Effector memory CD4-positive, alpha-beta T cell (primary cell): ENCODE results near the gene UBC.

Source experiments
- DNase-seq, 3 donors: peaks; one replicate each; pipeline ENCODE4 v3.0.0-alpha.2; 2020
- H3K27ac ChIP-seq: 2 replicates; pipeline ENCODE4 v1.7.0; 2013; ENCODE audit warnings: mild to moderate bottlenecking, low read length, moderate library complexity; ENCODE audit not compliant: insufficient read depth, poor library complexity, severe bottlenecking
- H3K27me3 ChIP-seq: replicated peaks from 2 replicates; pipeline ENCODE4 v1.7.0; 2013; ENCODE audit warnings: mild to moderate bottlenecking, low read length; ENCODE audit not compliant: insufficient read depth, control insufficient read depth, poor library complexity, severe bottlenecking
- H3K36me3 ChIP-seq: 2 replicates; pipeline ENCODE4 v1.7.0; 2013; ENCODE audit warnings: mild to moderate bottlenecking, low read length, moderate library complexity; ENCODE audit not compliant: control insufficient read depth, insufficient read depth
- H3K4me1 ChIP-seq: 2 replicates; pipeline ENCODE4 v1.7.0; 2013; ENCODE audit warnings: low read length, mild to moderate bottlenecking; ENCODE audit not compliant: control insufficient read depth, insufficient read depth, poor library complexity, severe bottlenecking
- H3K4me3 ChIP-seq: 2 replicates; pipeline ENCODE4 v1.7.0; 2013; ENCODE audit warnings: low read length, low read depth, mild to moderate bottlenecking; ENCODE audit not compliant: insufficient read depth, poor library complexity, severe bottlenecking
- H3K9me3 ChIP-seq: 2 replicates; pipeline ENCODE4 v1.7.0; 2013; ENCODE audit warnings: mild to moderate bottlenecking, low read length, moderate library complexity; ENCODE audit not compliant: control insufficient read depth
- total RNA-seq, 3 donors: gene quantifications; one replicate each; lab custom pipeline; 2026; lab: John Stamatoyannopoulos, UW

The UBC gene
- total RNA-seq: 1,769 to 2,037 (median 2,024) reads per million in 3 donors

DNA sequence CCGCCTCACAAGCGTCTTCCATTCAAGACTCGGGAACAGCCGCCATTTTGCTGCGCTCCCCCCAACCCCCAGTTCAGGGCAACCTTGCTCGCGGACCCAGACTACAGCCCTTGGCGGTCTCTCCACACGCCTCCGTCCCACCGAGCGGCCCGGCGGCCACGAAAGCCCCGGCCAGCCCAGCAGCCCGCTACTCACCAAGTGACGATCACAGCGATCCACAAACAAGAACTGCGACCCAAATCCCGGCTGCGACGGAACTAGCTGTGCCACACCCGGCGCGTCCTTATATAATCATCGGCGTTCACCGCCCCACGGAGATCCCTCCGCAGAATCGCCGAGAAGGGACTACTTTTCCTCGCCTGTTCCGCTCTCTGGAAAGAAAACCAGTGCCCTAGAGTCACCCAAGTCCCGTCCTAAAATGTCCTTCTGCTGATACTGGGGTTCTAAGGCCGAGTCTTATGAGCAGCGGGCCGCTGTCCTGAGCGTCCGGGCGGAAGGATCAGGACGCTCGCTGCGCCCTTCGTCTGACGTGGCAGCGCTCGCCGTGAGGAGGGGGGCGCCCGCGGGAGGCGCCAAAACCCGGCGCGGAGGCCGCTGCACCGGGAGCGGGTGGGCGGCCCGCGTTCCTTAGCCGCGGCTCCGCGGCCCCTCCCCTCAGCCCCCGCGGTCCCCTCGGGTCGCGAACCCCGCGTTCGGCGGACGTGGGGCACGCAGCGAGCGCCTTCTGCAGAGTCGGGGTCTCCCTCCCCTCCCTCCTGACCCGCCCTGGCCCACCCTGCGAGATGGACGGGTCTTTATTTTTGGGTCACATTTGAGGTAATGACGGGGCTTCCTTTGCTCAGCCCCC is at the start of gene UBC:
Gene UBC, minus strand, starts transcription at position 259 of the 847 bp plus-strand sequence. CDS start 879 bp downstream, outside the sequence.
- H3K4me1 ChIP-seq: peaks cover 58% of the 10 kb centered on the region
- H3K27me3 ChIP-seq: no peaks in the 10 kb centered on the region
- H3K9me3 ChIP-seq: no peaks in the 10 kb centered on the region
- H3K4me3 ChIP-seq: peak within 1 kb of the TSS; percentile 99
- DNase-seq: peak; percentile 81 to 89 (median 87)
- peak within 1 kb of the TSS; percentile 98 for H3K27ac ChIP-seq
- peaks cover 16% of the 10 kb centered on the region for H3K36me3 ChIP-seq

DNA sequence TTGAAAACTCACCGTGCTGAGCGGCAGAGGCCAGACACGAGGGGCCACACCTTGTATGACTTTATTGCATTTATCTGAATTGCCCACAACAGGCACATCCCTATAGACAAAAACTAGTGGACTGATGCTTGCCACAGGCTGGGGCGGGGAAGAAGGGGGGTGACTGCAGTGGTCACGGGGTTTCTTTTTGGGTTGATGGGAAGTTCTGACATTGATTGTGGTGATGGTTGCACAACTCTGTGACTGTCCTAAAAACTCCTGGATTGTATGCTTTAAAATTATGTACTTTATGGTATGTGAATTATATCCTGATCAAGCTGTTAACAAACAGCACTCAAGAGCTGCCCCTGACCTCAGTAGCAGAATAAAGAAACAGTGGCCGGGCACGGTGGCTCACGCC is 48.8 kb upstream of the UBC start:
- H3K4me1 ChIP-seq: no peaks in the 10 kb centered on the region
- no peak for DNase-seq
- H3K4me3 ChIP-seq: no peak overlapping the region
- no peak overlapping the region for H3K27ac ChIP-seq
- H3K27me3 ChIP-seq: no peaks in the 10 kb centered on the region
- peaks cover 50% of the 10 kb centered on the region for H3K36me3 ChIP-seq
- H3K9me3 ChIP-seq: no peaks in the 10 kb centered on the region

DNA sequence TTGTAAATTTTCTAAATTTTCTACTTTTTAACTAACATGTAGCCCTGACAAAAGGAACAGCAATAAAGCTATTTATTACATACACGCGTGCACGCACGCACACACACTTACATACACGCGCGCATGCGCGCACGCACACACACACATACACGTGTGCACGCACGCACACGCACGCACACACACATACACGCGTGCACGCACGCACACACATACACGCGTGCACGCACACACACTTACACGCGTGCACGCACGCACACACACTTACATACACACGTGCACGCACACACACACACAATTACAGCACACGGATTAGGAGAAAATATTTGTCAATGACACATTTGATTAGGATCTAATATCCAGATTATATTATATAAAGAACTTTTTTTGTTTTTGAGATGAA is 46.6 kb upstream of the UBC start:
- H3K4me1 ChIP-seq: no peaks in the 10 kb centered on the region
- H3K4me3 ChIP-seq: no peak overlapping the region
- peaks cover 54% of the 10 kb centered on the region for H3K36me3 ChIP-seq
- no peak overlapping the region for H3K27ac ChIP-seq
- DNase-seq: no peak
- no peaks in the 10 kb centered on the region for H3K27me3 ChIP-seq
- no peaks in the 10 kb centered on the region for H3K9me3 ChIP-seq

DNA sequence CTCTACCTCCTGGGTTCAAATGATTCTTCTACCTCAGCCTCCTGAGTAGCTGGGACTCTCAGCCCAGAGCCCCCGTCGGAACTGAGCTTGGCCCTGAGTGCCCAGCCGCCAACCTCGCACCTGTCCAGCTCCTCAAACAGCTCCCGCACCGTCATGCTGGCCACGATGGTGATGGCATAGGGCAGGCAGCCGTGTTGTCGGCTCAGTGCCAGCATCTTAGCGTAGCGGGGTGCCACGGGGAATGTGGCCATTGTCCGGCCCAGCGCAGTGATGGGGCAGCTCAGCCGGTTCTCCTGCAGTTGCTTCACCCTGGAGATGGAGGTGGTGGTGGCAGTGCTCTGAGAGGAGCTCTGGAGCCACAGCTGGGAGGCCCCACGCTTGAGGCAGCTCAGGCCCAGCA is 42.1 kb upstream of the UBC start:
- H3K4me1 ChIP-seq: no peaks in the 10 kb centered on the region
- peaks cover 49% of the 10 kb centered on the region for H3K36me3 ChIP-seq
- no peaks in the 10 kb centered on the region for H3K27me3 ChIP-seq
- no peak overlapping the region for H3K4me3 ChIP-seq
- H3K9me3 ChIP-seq: no peaks in the 10 kb centered on the region
- H3K27ac ChIP-seq: no peak overlapping the region
- DNase-seq: no peak

DNA sequence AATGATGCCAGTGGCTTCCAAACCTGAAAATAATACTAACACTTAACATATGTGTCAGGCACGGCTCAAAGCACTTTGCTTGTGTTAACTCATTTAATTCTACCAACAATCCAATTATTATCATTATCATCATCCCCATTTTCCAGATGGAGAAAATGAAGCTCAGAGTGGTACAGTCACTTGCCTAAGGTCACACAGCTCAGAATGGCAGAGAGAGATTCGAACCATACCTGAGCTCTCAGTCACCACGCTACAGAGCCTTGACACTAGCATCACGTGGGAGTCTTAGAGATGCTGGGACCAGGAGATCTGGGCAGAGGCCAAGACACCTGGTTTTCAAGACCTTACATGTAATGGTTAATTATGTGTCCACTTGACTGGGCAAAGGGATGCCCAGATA is 40.3 kb upstream of the UBC start:
- Histone ChIP-seq H3K4me1 (no peaks in the 10 kb centered on the region), H3K27ac (no peak overlapping the region), H3K4me3 (no peak overlapping the region), H3K27me3 (no peaks in the 10 kb centered on the region), H3K36me3 (peaks cover 53% of the 10 kb centered on the region), H3K9me3 (no peaks in the 10 kb centered on the region)
- no peak for DNase-seq

DNA sequence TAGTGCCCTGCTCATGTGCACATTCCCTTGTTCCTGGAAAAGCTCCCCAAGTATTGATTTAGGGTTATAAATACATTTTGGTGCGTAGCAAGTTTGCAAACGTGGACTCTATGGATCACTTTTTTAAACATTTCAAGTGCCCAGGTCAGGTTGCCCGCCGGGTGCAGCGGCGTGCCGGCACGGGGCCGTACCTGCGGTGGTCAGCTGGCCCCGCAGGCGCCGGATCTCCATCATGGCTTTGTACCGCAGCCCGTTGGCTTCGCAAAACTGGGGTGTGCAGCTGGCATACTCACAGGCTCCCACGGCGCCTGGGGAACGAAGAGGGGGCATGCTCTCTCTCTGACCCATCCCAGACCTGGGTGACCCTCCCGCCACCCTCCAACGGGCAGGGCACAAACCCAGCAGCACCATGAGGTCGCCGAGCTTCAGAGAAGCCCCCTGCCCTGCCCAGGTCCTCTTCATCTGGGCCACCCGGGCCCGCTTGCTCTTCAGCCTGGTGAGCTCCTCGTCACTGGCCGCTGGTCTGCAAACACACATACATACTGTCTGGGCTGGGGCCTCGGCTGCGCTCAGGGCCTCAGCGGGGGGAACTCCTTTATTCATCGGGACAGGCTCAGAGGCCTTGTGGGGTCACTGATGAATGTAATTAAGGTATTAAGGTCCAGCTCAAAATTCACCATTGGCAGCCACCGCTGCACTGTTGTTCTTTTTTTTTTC is 39.4 kb upstream of the UBC start:
- Histone ChIP-seq H3K27ac (no peak overlapping the region), H3K36me3 (peaks cover 57% of the 10 kb centered on the region), H3K4me3 (no peak overlapping the region), H3K27me3 (no peaks in the 10 kb centered on the region), H3K9me3 (no peaks in the 10 kb centered on the region), H3K4me1 (no peaks in the 10 kb centered on the region)
- DNase-seq: no peak

DNA sequence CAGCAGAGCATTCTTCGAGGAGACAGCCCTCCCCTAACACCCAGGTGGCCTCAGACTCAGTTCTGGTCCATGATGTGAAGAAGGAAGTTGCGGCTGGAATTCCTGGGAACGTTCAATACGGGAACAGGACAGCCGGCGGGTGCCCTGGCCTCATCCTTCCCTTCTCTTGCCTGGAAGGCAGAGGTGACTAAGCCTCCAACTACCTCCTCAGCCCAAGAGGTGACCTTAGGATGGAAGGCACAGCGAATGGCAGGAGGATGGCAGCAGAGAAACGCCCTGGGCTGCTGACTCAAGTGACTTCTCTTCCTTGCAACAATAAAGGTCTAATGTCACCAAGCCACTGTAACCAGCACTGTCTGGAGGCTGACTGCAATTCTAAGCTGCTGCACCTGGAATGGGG is 38.4 kb upstream of the UBC start:
- Histone ChIP-seq H3K4me1 (no peaks in the 10 kb centered on the region), H3K27me3 (no peaks in the 10 kb centered on the region), H3K27ac (no peak overlapping the region), H3K36me3 (peaks cover 58% of the 10 kb centered on the region), H3K4me3 (no peak overlapping the region), H3K9me3 (no peaks in the 10 kb centered on the region)
- DNase-seq: no peak

DNA sequence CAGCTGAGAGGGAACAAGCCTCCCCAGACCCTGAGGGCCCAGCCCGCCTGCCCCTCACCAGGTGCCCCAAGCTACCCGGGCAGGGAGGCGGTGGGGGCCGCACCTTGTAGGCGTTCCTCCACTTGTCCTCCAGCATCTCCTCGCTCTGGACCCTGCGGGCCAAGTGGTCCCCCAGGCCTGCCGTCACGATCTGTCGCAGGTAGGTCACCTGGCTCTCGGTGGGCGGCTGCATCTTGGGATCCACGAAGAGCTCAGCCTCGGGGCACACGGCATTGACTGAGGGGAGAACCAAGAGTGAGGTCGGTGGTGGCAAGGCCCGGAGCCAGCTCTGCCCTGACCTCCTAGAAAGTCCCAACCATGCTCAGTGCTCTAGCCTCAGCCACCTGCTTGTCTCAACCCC is 37.8 kb upstream of the UBC start:
- Histone ChIP-seq H3K27ac (no peak overlapping the region), H3K36me3 (peaks cover 61% of the 10 kb centered on the region), H3K27me3 (no peaks in the 10 kb centered on the region), H3K4me3 (no peak overlapping the region), H3K9me3 (no peaks in the 10 kb centered on the region), H3K4me1 (no peaks in the 10 kb centered on the region)
- no peak for DNase-seq

DNA sequence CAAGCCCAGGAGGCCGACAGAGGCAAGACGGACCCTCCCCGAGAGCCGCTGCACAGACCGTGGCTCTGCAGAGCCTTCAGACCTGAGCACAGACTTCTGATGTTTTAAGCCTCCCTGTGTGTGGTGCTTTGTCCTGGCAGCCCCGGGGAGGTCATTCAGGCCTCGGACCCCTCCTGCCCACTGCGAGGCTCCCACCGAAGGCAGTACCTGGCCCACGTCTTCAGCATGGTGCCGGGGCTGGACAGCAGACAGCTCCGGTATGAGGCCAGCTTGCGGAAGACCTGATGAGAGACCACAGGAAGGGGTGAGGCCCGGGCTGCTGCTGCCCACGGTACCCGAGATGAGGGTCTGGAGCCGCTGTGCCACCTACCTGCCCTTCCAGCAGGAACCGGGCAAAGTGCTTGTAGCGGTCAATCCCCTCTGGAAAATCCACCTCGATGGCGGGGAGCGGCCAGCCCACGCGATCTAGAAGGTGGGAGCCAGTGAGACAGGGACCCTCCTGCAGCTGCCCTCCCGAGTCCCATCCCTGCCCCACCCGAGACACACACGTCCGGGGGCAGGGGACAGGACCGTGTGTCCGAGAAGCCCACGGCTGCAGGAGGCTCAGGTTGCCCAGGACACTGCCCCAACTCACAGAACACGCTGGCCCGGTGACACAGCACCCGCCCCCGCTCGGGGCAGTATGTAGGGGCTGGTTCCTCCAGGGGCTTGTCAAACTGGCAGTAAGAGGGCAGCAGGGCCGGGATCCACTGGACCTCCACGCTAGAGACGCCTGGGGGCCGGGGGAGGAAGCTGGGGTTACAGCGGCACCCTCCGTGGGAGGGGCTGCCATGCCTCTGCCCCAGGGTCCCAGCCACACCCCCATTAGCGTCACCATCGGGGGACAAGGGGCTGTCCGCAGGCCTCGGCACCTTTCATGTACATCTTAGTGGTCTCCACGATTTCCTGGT is 35.6 kb upstream of the UBC start:
- Histone ChIP-seq H3K4me1 (no peaks in the 10 kb centered on the region), H3K4me3 (no peak overlapping the region), H3K27me3 (no peaks in the 10 kb centered on the region), H3K36me3 (peaks cover 53% of the 10 kb centered on the region), H3K27ac (no peak overlapping the region), H3K9me3 (no peaks in the 10 kb centered on the region)
- no peak for DNase-seq
